Measurements from ENCODE around the gene CNGA2.
A peak's percentile ranks its signal among the peaks of the same experiment; 100 is the strongest.

The CNGA2 gene

DNA sequence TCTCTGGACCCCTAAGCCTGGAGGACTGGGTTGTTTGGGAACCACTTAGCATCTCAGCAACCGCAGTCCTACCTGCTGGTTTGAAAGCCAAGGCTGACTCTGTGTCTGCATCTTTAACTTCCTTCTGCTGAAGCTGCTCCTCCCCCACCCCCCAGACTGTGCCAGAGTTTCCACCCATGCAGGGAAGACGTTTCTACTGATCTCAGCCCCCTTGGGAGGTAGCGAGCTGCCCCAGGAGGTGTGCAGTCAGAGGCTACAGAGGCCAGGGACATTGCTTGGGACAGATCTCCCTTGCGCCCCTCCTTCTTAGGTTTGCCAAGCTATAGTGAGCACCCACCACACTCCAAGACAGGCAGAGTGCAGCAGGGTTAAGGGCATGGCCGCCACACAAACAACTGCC, 23.4 kb upstream of the CNGA2 start:
- peak in 1 of 10 donors; percentile 32 for DNase-seq
- intact Hi-C loops (cut with DNase I), result no loop called here

DNA sequence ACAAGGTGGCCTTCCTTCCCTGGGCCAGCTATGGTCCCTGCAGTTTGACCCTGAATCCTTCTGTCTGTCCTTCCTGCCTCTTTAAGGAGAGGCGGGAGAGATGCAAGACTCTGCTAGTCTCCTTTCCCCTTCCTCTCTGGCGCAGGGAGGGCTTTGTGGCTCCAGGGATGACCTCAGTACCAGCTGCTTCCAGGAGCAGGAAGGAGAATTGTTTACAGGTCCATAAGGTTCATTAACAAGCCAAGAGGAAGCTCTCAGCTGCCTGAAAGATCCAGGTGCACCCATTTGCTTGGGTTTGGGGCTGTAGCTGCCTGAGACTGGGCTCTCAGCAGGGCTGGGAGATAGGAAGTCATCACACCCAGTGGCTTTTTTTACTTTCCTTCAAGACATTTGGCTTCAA, 22.8 kb upstream of the CNGA2 start:
- intact Hi-C loops (cut with DNase I), result no loop called here
- DNase-seq, result no peak

DNA sequence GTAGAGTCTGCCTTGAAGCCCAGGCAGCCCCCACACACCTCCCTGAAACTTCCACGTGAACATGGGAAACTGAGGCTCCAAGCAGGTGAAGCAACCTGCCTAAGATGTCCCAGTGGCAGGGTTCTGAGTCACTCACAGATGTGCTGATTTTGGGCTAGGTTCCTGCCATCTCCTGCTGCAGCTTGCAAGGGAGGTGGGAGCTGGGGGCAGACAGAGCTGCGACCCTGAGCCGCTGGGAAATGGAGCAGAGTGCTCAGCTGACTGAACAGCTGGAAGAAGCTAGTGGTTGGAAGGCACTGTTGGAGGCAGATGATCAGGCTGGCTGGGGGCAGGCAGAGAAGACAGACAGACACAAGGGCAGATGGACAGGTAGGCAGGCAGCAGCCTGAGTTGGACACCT, 22.3 kb upstream of the CNGA2 start:
- peak in 1 of 10 donors; percentile 23 for DNase-seq
- intact Hi-C loops (cut with DNase I), result no loop called here

DNA sequence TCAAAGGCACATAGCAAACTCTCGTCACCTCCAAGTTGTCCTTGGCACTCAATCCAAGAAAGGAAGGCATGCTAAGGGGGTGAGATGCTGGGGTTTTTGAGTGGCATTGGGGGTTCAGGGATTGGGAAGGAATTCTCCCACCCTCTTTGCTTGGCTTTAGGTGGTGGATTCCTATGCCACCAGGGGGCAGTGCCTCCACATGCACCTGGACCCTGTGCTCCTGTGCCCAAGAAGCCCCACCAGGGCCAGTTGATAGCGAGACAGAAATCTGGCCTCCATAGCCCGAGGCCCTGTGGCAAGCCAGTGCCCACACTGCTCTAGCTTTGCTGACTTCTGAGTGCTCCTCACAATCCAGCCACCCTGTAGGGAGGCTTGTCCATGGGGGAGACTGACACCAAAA, 20.7 kb upstream of the CNGA2 start:
- intact Hi-C loops (cut with DNase I), result no loop called here
- DNase-seq, result peak in 1 of 10 donors; percentile 62

DNA sequence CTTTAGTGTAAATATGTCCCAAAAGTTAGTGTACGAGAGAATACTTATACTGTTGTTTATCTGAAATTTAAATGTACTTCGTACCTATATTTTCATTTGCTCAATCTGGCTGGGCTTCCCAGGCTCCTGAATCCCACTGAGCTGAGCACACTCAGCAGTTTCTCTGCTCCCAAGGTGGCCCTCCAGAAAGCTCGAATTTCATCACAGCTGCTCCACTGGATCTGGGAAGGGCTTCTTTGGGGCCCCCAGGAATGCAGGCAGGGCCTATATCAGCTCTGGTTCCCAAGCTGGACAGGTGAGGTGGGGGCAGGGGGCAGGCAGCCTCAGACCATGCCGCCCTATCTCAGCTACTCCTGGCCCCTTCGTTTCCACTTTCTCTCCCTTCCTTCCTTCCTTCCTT, 20.2 kb upstream of the CNGA2 start:
- intact Hi-C loops (cut with DNase I), result no loop called here
- no peak for DNase-seq

DNA sequence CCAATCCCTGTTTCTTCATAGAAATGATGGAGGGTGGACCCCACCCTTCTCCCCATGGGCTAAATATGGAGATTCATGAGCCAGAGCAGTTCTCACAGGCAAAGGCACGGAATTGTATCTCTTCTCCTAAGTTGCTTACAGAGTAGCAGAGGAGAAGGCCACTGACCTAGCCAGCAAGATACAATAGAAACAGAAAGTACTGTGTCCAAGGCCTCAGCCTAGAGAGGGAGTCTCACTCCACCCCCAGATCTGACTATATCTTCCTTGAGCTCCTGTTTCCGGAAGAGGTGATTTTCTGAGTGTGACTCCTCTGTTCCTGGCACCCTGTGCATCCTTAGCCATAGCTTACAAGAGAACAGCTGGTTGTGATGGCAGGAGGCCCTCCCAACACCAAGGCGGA, 18.8 kb upstream of the CNGA2 start, which contains the start of gene FATE1:
TSS of gene FATE1 (plus strand) at position 284 of the 400 bp plus-strand sequence. CDS start at position 369, 85 bp downstream.
- no peak for DNase-seq
- intact Hi-C loops (cut with DNase I), result no loop called here

DNA sequence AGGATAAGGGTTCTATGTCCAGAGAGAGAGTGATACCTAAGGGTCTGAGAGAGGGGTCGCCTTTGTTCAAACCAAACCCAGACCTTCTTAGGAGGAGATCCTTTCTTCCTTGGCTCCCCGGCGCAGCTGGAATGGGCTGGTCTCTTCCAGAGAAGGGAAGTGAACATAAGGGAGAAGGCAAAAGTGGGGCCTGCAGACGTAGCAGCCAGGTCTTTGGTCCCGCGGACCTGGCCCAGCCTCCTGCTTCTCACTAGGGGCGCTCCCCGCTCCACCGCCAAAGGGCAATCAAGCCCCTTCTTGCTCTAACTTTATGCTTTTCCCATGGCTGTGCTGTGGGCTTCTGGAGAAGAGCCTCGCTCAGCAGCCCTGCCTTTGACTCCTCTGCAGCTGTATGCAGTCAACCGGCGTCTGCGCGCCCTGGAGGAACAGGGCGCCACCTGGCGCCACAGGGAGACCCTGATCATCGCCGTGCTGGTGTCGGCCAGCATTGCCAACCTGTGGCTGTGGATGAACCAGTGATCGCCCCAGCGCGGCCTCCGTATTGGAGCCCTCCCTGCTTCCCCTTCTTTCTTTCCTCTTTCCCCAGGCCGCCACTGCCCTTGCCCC, 12.2 kb upstream of the CNGA2 start:
- DNase-seq, result peak in 1 of 10 donors; percentile 30
- intact Hi-C loops (cut with DNase I), result no loop called here

DNA sequence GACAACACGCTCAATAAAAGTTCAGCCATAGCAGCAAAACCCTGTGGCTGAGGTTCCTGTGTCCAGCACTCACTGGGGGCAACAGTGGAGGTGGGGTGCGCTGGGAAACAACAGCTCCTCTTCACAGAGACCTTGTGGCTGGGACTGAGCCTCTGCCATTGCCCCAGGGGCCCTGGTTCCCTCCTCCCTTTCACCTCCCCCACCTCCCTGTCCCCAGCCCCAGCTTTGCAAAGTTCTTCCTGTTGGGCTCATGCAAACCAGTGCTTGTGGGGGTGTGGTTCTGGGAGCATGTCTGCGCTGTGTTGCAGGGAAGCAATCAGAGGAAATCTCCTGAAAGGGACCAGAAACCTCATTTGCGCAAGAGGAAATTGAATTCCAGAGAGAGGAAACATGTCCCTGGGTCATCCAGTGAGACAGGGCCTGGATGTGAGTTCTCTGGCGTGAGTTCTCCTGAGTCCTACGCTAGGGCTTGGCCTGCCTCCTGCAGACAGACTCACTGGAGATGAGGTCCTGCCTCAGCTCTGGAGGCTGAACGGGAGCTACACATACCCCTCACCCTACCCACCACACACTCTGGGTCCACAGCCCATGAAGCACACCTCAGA, 11.3 kb upstream of the CNGA2 start:
- DNase-seq, result no peak
- intact Hi-C loops (cut with DNase I), result no loop called here

DNA sequence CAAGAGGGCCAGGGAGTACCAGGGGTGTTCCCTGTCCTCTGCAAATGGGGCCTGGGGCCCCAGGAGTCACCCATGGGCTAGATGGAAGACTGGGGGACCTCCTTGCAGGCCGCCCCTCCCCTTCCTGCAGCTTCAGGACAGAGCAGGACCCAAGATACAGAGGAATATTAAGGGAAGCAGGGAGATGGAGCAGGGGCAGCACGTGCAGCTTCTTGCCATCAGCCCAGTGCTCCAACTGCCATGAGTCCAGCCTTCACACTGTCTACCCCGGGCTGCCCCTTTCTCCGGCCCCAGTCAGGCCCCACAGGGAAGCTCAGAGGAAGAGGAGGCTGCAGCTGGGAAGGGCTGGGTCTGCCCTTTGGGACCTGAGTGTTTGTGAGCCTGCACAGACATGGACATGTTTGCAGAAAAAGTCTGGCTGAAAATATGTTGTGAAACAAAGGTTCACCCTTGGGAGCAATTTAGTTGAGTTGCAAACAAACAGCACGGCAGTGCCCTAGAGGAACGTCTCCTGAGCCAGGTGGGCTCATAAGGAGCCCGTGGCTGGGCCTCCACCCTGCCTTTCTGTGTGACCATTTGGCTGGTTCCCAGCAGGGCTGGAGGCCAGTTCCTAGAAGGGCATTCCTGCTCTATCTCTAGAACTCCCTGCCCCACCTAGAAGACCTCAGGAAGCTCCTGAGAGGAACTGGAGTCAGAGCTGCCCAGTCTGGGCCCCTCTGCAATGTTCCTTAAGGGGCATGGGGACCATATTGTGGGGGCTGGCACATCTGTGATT, 9.8 kb upstream of the CNGA2 start:
- DNase-seq, result no peak
- intact Hi-C loops (cut with DNase I), result no loop called here

DNA sequence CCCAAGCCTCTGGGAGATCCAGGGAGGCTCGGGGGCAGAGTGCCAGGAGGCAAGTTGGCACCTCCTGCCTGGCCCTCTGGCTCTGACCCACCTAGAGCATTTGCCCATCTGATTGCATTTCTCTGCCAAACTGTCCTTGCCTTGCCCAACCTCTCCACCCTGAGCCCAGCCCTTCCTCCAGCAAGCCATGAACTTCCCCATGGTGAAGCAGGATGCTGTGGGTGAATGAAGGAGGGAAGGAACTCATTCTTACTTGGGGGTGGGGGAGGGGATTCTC, 9.3 kb upstream of the CNGA2 start:
- intact Hi-C loops (cut with DNase I), result no loop called here
- DNase-seq, result no peak

DNA sequence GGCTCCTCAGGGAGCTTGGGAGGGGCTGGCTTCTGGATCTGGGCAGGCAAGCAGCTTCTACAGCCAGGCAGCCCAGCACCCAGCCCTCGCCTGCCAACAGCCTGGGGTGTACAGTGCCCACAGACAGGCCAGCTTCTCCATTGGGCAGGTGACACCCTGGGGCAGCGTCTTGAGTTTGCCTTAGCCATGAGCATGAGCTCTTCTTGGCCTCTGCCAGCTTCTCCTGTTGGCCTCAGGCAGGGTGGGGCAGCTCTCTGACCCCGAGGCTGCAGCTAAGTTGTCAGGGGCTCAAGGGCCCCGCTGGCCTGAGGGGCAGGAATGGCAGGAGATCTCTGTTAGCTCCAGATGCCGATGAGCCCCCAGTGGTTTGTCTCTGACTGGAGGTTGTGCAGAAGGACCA, 7.8 kb upstream of the CNGA2 start:
- intact Hi-C loops (cut with DNase I), result no loop called here
- DNase-seq, result no peak

DNA sequence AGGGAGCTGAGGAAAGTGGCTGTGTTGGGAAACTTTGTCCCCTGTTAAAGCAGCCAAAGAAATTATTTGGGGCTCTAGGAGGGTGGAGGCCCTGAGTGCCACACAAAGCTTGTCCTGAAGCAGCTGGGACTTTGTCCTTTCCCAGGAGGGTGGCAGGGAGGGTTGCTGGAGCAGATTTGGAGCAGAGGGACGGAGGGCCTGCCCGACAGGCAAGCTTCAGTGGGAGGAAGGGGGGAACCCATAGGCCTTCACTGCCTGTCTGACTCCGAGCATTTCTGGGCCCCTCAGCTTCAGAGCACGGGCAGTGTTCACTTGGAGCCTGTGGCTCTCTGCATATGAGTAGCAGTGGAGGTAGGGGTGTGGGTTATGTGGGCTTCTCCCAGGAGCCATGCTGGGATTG, 7.2 kb upstream of the CNGA2 start:
- no peak for DNase-seq
- intact Hi-C loops (cut with DNase I), result no loop called here

DNA sequence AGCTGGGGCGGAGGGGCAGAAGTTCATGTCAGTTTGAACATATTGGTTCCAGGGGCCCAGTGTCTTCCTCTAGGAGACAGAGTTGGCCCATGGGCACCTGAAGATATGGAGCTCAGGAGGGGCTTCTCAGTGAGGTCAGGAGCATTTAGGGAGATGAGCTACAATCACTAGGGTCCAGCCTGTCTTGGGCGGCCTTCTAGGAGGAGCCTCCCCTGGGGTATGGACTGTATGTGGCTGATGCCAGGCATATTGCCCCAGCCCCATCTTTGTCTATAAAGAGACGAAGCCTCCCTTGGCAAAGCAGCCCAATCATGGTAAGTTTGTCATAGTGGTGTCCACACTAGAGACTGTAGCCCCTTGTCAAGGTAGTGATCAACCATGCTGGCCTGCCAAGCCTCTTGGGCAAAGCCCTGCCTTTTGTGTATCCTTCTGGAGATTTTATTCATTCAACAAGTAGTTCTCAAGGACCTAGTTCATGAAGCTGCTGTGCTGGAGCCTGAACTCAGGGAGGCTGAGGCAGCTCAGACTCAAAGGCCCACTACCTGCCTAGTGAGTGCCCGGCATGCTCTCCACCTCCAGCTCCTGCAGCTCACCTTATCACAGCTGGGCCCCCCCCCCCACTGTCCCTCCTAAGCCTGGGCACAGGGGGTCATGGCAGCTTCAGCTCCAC, 5.4 kb upstream of the CNGA2 start:
- DNase-seq, result no peak
- intact Hi-C loops (cut with DNase I), result no loop called here

DNA sequence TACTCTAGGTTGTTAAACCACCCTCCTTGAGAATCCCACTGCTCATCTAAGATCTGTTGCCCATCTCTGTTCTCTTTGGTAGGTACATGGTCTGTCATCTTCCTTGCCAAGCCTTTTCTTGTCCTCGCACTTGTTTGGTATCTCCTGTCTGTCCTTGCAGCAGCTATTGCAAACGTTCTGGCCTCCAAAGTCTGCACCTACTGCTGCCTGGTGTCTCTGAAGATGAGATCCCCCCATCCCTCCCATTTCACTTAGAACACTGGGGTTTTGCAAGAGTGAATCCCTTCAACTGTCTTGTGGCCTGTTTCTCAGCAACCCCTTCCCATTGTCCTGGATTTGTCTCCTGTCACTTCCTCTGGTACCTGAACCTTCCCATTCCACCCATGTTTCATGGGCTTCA, 673 bp downstream of the CNGA2 start:
- intact Hi-C loops (cut with DNase I), result no loop called here
- no peak for DNase-seq

DNA sequence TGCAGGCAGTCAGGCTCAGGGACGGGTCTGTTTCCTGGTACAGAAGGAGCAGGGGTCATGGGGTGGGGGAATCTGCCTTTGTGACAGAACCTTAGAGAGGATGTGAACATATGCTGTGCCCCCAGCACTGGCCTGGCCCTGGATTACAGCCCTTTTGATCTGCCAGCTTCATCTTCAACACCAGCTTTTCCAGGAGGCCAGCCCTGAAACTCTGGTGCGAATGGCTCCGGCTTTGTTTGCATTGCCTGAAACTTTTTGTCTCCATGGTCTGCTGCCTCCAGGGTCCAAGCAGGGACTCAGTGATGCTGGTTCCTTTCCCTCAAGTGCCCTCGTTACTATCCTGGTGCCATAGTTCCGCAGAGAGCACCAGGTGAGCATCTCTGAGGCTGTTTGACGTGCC, 2.1 kb downstream of the CNGA2 start:
- DNase-seq, result peak in 1 of 10 donors; percentile 55
- intact Hi-C loops (cut with DNase I), result no loop called here

DNA sequence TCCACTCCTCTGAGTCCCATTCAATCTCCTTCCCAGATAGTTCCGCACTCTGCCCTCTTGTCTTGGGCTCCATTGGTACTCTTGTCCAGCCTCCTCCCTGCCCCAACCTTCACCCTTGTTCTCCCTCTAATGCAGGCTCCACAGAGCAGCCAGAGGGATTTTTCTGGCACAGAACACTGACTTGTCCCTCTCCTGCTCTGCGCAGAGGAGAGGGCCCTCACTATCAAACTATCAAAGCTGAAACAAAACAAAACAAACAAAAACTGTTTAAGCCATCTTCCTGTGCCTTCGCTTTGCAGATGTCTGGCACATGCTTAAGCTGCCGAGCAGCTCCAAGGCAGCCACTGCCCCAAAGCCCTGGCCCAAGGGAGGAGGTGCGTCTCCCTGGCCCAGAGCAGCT, 2.9 kb downstream of the CNGA2 start:
- intact Hi-C loops (cut with DNase I), result no loop called here
- DNase-seq, result no peak

DNA sequence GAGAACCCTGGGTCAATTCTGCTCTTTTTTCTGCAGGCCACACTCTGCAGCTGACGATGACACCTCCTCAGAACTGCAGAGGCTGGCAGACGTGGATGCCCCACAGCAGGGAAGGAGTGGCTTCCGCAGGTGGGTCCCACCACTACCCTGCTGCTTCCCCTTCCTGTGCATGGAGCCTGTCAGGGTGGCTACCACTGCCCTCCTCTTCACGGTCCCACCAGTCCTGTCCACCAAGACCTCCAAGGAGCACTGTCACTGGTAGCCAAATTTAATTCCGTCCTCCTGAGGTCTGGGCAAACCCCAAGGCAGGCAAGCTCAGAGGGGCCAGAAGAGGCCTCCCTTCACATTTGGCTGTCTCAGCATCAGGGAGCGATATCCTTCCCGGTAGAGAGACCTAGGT, 4.2 kb downstream of the CNGA2 start:
- intact Hi-C loops (cut with DNase I), result no loop called here
- no peak for DNase-seq

DNA sequence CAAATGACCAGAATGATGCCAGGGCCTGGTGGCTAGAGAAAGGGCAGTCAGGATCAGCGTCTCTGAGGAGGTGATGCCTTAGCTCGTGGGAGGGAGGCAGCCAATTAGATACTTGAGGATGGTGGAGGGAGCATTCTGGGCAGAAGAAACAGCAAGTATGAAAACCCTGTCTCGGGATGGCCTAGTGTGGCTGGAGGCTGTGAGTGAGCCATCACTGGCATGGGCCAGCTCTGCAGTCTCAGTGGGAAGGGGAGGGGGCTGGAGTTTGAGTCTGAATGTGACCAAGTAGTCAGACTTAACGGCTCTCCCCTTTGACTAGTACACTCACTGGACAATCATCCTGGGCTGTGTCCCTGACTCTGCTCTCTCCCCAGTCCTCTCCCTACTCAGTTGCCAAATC, 7.1 kb downstream of the CNGA2 start:
- DNase-seq, result no peak
- intact Hi-C loops (cut with DNase I), result no loop called here

DNA sequence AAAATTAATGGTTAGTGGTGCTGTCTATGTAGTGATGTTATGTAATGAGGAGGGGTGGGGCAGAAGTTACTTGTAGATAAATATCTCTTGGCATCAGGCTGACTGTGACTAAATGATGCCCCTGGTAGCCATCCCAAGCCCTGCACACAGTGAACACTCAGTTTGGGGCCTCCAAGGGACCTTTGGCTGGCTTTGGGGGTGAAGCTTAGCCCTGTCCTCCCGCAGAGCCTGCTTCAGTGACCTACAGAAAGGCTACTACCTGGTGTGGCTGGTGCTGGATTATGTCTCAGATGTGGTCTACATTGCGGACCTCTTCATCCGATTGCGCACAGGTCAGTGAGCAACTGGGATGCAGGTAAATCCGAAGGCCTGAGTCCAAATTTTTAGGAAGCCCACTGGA, 7.8 kb downstream of the CNGA2 start:
- intact Hi-C loops (cut with DNase I), result no loop called here
- DNase-seq, result no peak

DNA sequence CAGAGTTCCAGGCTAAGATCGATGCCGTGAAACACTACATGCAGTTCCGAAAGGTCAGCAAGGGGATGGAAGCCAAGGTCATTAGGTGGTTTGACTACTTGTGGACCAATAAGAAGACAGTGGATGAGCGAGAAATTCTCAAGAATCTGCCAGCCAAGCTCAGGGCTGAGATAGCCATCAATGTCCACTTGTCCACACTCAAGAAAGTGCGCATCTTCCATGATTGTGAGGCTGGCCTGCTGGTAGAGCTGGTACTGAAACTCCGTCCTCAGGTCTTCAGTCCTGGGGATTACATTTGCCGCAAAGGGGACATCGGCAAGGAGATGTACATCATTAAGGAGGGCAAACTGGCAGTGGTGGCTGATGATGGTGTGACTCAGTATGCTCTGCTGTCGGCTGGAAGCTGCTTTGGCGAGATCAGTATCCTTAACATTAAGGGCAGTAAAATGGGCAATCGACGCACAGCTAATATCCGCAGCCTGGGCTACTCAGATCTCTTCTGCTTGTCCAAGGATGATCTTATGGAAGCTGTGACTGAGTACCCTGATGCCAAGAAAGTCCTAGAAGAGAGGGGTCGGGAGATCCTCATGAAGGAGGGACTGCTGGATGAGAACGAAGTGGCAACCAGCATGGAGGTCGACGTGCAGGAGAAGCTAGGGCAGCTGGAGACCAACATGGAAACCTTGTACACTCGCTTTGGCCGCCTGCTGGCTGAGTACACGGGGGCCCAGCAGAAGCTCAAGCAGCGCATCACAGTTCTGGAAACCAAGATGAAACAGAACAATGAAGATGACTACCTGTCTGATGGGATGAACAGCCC, 9.3 kb downstream of the CNGA2 start:
- DNase-seq, result no peak
- intact Hi-C loops (cut with DNase I), result no loop called here

DNA sequence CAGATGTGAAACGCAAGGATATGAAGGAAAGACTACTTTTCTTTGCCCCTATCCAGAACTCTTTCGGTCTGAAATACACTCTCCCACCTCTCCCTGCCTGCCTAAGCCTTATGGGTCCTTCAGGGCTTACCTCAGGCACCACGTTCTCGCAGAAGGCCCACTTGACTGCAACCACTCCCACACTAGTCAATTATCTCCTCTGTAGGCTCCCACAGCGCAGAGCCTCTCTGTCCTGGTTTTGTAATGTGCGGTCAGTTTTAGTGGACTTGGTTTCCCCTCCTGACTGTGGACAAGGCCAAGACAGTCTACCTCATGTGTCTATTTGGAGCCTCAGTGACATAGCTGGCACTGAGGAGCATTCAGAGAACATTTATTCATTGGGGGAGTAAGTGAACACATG, 11.1 kb downstream of the CNGA2 start:
- no peak for DNase-seq
- intact Hi-C loops (cut with DNase I), result no loop called here
